IPS-18c (cell line): Measurements from ENCODE around the gene MAS1.

ENCODE experiments used
- H3K4me3 ChIP-seq: 2 replicates; pipeline ENCODE4 v1.7.0; 2013; ENCODE audit warnings: low read depth, mild to moderate bottlenecking, low read length, moderate library complexity; ENCODE audit not compliant: insufficient read depth
- H3K9me3 ChIP-seq: one replicate; pipeline ENCODE4 v1.6.1; 2013; ENCODE audit warnings: mild to moderate bottlenecking, low read length, moderate library complexity; ENCODE audit not compliant: control insufficient read depth, insufficient read depth

MAS1 gene

GRCh38 chr6:159935065-159935464, 44.3 kb downstream of the MAS1 start:
- Histone ChIP-seq H3K4me3 (no peak overlapping the region), H3K9me3 (no peaks in the 10 kb centered on the region)

GRCh38 chr6:159935633-159936032, 44.8 kb downstream of the MAS1 start:
- no peak overlapping the region for H3K4me3 ChIP-seq
- H3K9me3 ChIP-seq: no peaks in the 10 kb centered on the region

GRCh38 chr6:159939591-159940016, 48.8 kb downstream of the MAS1 start:
- no peak overlapping the region for H3K4me3 ChIP-seq
- H3K9me3 ChIP-seq: no peaks in the 10 kb centered on the region
